ENCODE measurements around the gene GART.

Gene GART

DNA sequence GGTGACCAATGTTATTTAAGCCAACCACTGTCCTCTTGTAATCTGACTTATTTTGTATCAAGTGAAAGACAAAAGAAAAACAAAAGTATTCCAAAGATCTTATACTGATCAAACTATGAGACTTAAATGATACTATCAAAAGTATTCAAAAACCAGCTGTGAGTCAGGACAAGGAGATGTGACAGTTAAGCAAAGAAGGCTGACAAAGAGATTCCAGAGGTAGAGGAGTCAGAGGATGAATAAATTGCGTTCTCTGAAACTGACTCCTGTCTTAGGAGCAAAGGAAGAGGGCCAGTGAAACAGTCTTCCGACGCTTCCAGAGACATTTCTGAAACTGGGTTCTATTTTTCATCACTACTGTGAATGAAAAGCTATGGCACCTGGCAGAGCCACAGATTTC, 83.1 kb downstream of the GART start:
- no peak for DNase-seq

- no peak for DNase-seq
Observed at GRCh38 chr21:33455686-33456446, 86.1 kb downstream of the GART start.
